WTC11 (cell line): ENCODE data around the gene NRXN3.

ENCODE experiments used
- CTCF ChIP-seq: fragments of 200-600 bp; IDR thresholded peaks from 2 replicates; pipeline ENCODE4 v1.8.0; 2022; ENCODE audit warnings: antibody characterized with exemption
- KAT7 ChIP-seq: sonication (generic); formaldehyde crosslinking; IDR thresholded peaks from 2 replicates; pipeline ENCODE4 v1.8.1; 2023; ENCODE audit warnings: missing genetic modification reagents, mild to moderate bottlenecking, borderline replicate concordance
- PRRX2 ChIP-seq: fragments of 250-450 bp; sonication (Bioruptor Pico); IDR thresholded peaks from 2 replicates; pipeline ENCODE4 v1.8.0; 2021; ENCODE audit warnings: mild to moderate bottlenecking
- SMAD3 ChIP-seq: sonication (generic); formaldehyde crosslinking; IDR thresholded peaks from 2 replicates; pipeline ENCODE4 v1.8.0; 2022; ENCODE audit warnings: missing genetic modification reagents, mild to moderate bottlenecking, borderline replicate concordance
- SP1 ChIP-seq: sonication (generic); formaldehyde crosslinking; conservative IDR thresholded peaks from 2 replicates; pipeline ENCODE4 v1.8.1; 2022; ENCODE audit warnings: missing genetic modification reagents
- USF2 ChIP-seq: sonication (generic); formaldehyde crosslinking; IDR thresholded peaks from 2 replicates; pipeline ENCODE4 v1.8.1; 2023; ENCODE audit warnings: mild to moderate bottlenecking, missing genetic modification reagents, moderate library complexity
- ZNF232 ChIP-seq: sonication (generic); formaldehyde crosslinking; IDR thresholded peaks from 2 replicates; pipeline ENCODE4 v1.8.0; 2022; ENCODE audit warnings: mild to moderate bottlenecking, missing genetic modification reagents
- TF ChIP-seq, protein P1 (sequence below): sonication (generic); formaldehyde crosslinking; IDR thresholded peaks from 2 replicates; pipeline ENCODE4 v1.8.0; 2022; ENCODE audit warnings: mild to moderate bottlenecking, missing genetic modification reagents
- TF ChIP-seq, protein P2 (sequence below): sonication (generic); formaldehyde crosslinking; IDR thresholded peaks from 2 replicates; pipeline ENCODE4 v1.8.0; 2023; ENCODE audit warnings: missing genetic modification reagents, mild to moderate bottlenecking, borderline replicate concordance

DNA sequence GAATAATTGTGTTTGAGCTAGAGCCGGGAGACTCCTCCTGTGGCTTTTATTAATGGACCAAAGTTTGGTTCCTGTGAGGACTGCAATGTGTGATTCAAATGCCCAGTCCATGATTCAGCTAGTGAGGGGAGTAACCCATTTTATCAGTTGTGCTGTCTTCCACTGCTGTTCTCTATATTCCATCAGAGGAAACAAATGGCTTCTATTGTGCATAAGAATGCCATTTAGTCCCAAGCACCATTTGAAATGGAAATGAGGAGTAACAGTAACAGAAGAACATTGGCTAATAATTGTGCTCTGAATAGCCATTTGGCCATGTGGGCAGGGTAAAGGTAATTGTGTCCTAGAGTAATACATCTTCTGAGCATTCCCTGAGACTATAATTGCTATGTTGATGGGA, 1398.4 kb downstream of the NRXN3 start:
- TF ChIP-seq CTCF, result no peak
- TF ChIP-seq, protein P1, sequence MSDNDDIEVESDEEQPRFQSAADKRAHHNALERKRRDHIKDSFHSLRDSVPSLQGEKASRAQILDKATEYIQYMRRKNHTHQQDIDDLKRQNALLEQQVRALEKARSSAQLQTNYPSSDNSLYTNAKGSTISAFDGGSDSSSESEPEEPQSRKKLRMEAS (CRISPR knock-in tag), result no peak
- TF ChIP-seq USF2 (CRISPR knock-in tag), result no peak
- no peak for TF ChIP-seq SMAD3 (CRISPR knock-in tag)
- no peak for TF ChIP-seq KAT7 (CRISPR knock-in tag)
- no peak for TF ChIP-seq ZNF232
- TF ChIP-seq, protein P2, sequence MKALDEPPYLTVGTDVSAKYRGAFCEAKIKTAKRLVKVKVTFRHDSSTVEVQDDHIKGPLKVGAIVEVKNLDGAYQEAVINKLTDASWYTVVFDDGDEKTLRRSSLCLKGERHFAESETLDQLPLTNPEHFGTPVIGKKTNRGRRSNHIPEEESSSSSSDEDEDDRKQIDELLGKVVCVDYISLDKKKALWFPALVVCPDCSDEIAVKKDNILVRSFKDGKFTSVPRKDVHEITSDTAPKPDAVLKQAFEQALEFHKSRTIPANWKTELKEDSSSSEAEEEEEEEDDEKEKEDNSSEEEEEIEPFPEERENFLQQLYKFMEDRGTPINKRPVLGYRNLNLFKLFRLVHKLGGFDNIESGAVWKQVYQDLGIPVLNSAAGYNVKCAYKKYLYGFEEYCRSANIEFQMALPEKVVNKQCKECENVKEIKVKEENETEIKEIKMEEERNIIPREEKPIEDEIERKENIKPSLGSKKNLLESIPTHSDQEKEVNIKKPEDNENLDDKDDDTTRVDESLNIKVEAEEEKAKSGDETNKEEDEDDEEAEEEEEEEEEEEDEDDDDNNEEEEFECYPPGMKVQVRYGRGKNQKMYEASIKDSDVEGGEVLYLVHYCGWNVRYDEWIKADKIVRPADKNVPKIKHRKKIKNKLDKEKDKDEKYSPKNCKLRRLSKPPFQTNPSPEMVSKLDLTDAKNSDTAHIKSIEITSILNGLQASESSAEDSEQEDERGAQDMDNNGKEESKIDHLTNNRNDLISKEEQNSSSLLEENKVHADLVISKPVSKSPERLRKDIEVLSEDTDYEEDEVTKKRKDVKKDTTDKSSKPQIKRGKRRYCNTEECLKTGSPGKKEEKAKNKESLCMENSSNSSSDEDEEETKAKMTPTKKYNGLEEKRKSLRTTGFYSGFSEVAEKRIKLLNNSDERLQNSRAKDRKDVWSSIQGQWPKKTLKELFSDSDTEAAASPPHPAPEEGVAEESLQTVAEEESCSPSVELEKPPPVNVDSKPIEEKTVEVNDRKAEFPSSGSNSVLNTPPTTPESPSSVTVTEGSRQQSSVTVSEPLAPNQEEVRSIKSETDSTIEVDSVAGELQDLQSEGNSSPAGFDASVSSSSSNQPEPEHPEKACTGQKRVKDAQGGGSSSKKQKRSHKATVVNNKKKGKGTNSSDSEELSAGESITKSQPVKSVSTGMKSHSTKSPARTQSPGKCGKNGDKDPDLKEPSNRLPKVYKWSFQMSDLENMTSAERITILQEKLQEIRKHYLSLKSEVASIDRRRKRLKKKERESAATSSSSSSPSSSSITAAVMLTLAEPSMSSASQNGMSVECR (CRISPR knock-in tag), result no peak
- TF ChIP-seq PRRX2 (CRISPR knock-in tag), result no peak
- no peak for TF ChIP-seq SP1 (CRISPR knock-in tag)
